Subcutaneous adipose tissue (tissue), 4 donors: ENCODE data around the gene TASOR2. TPM values are rescaled to one million over a fixed set of nuclear protein-coding genes. Genes with fewer than 3 reads are reported as not detected.

ENCODE experiments used
- CTCF ChIP-seq: fragments of 450-650 bp; IDR thresholded peaks from one replicate; pipeline ENCODE4 v1.5.1; 2016; ENCODE audit warnings: low read depth, mild to moderate bottlenecking, control low read depth, antibody characterized with exemption, moderate library complexity
- total RNA-seq, 4 donors: library from RNA; depleted of rRNA; stranded (reverse); fragments of >200 nt; gene quantifications; one replicate each; pipeline ENCODE4 v1.1.0, GENCODE V29; 2016

Gene TASOR2
- total RNA-seq, 4 donors from 2014 or later = 39.4 to 101 (median 58.8) TPM

- TF ChIP-seq CTCF = no peak
Observed at GRCh38 chr10:5658871-5659618, 25.6 kb upstream of the TASOR2 start.

- TF ChIP-seq CTCF = no peak
Observed at GRCh38 chr10:5659702-5660528, 24.7 kb upstream of the TASOR2 start.

GRCh38 chr10:5661043-5661442 lies 23.6 kb upstream of the TASOR2 start:
- TF ChIP-seq CTCF = no peak

GRCh38 chr10:5662708-5663579 lies 21.7 kb upstream of the TASOR2 start:
- TF ChIP-seq CTCF = no peak

- no peak for TF ChIP-seq CTCF
Observed at GRCh38 chr10:5663692-5664427, 20.8 kb upstream of the TASOR2 start.

- TF ChIP-seq CTCF = no peak
Observed at GRCh38 chr10:5665373-5666007, 19.1 kb upstream of the TASOR2 start.
